Measurements from ENCODE around the gene SORCS1.

- TF ChIP-seq CTCF (IDR thresholded peaks at IDR 0.05; ENCODE audit: poor library complexity) (no peak), EZH2phosphoT487 (IDR thresholded peaks at IDR 0.05; ENCODE audit: low read depth, severe bottlenecking, unreplicated experiment) (no peak)
Measured at GRCh38 chr10:106777841-106778240, 386.7 kb downstream of the SORCS1 start.
